Upper lobe of left lung (tissue), 6 donors: ENCODE measurements around the gene CTAG1B. TPM values are rescaled to one million over a fixed set of nuclear protein-coding genes. Genes with fewer than 3 reads are reported as not detected.
"Not testable (repeated sequence)": the region's sequence is repeated elsewhere in the genome, so short reads cannot be mapped to it uniquely, and the experiment has no call there.

ENCODE experiments used
- ATAC-seq, 2 donors: fragments of 200-7000 bp; cut with Tn5 transposase; one replicate each; pipeline ENCODE4 v1.9.1; 2022; ENCODE audit warnings: mild to moderate bottlenecking in 2 of 2, moderate library complexity in 2 of 2; ENCODE audit not compliant: low FRiP score in 2 of 2
- DNase-seq, 2 donors: peaks; one replicate each; pipeline ENCODE4 v3.0.0-alpha.2; 2019 to 2020
- H3K27ac ChIP-seq, 4 donors: fragments of 200-600 bp; sonication (generic); one replicate each; pipeline ENCODE4 v1.5.1; 2016 to 2019
- H3K27me3 ChIP-seq, 4 donors: fragments of 200-600 bp; sonication (generic); one replicate each; pipeline ENCODE4 v1.5.1; 2017 to 2019
- H3K36me3 ChIP-seq, 4 donors: fragments of 200-600 bp; sonication (generic); one replicate each; pipeline ENCODE4 v1.5.1; 2016 to 2019
- H3K4me1 ChIP-seq, 4 donors: fragments of 200-600 bp; sonication (generic); one replicate each; pipeline ENCODE4 v1.5.1; 2018 to 2019
- H3K4me3 ChIP-seq, 4 donors: fragments of 200-600 bp; sonication (generic); one replicate each; pipeline ENCODE4 v1.5.1; 2017 to 2019; ENCODE audit warnings: mild to moderate bottlenecking in 2 of 4, moderate library complexity in 1 of 4
- H3K9me3 ChIP-seq, 4 donors: fragments of 200-600 bp; sonication (generic); one replicate each; pipeline ENCODE4 v1.5.1; 2018 to 2019
- EP300 ChIP-seq, 4 donors: sonication (generic); formaldehyde crosslinking; IDR thresholded peaks; one replicate each; pipeline ENCODE4 v1.5.1; 2017; ENCODE audit warnings: antibody characterized with exemption in 4 of 4, control low read depth in 2 of 4
- POLR2A ChIP-seq, 4 donors: fragments of 450-650 bp; IDR thresholded peaks; one replicate each; pipeline ENCODE4 v1.5.1; 2016 to 2017; ENCODE audit warnings: antibody characterized with exemption in 4 of 4, mild to moderate bottlenecking in 2 of 4
- POLR2AphosphoS5 ChIP-seq, 2 donors: sonication (generic); formaldehyde crosslinking; IDR thresholded peaks; one replicate each; pipeline ENCODE4 v1.5.1; 2017; ENCODE audit warnings: antibody characterized with exemption in 2 of 2
- WGBS, 2 donors: methylation state at CpG; one replicate each; pipeline ENCODE4 v1.1.5; 2017 to 2018; 5-methylcytosine and 5-hydroxymethylcytosine counted together
- total RNA-seq, 6 donors: library from RNA; depleted of rRNA in 4 of 6; stranded (reverse); fragments of >200 nt in 4 of 6; gene quantifications; one replicate each; pipeline versions ENCODE4 v1.1.0 to v1.2.1, GENCODE V29; 2016 to 2021
- TF ChIP-seq, protein P1 (sequence below), 6 experiments: fragments of 450-650 bp in 4 of 6; fragments of 200-600 bp in 2 of 6; sonication (generic) in 2 of 6; IDR thresholded peaks; one replicate each; pipeline ENCODE4 v1.5.1; 2016 to 2019; ENCODE audit warnings: antibody characterized with exemption in 6 of 6
- donor health status: DM: no; HTN: no; CAD: no; lungs with moderate emphysema.
- donor health status: DM: no; HTN: yes; CAD: no; lungs with severe emphysema.

Gene CTAG1B
- total RNA-seq, 6 donors from 2014 or later: not detected

GRCh38 chrX:154649503-154650220, 30.6 kb upstream of the CTAG1B start:
- H3K4me1 ChIP-seq: no peaks in the 10 kb centered on the region
- H3K9me3 ChIP-seq: no peaks in the 10 kb centered on the region
- no peak overlapping the region for H3K27ac ChIP-seq
- H3K27me3 ChIP-seq: no peaks in the 10 kb centered on the region
- ATAC-seq: no peak
- no peak for DNase-seq
- no peaks in the 10 kb centered on the region for H3K36me3 ChIP-seq
- TF ChIP-seq, protein P1, sequence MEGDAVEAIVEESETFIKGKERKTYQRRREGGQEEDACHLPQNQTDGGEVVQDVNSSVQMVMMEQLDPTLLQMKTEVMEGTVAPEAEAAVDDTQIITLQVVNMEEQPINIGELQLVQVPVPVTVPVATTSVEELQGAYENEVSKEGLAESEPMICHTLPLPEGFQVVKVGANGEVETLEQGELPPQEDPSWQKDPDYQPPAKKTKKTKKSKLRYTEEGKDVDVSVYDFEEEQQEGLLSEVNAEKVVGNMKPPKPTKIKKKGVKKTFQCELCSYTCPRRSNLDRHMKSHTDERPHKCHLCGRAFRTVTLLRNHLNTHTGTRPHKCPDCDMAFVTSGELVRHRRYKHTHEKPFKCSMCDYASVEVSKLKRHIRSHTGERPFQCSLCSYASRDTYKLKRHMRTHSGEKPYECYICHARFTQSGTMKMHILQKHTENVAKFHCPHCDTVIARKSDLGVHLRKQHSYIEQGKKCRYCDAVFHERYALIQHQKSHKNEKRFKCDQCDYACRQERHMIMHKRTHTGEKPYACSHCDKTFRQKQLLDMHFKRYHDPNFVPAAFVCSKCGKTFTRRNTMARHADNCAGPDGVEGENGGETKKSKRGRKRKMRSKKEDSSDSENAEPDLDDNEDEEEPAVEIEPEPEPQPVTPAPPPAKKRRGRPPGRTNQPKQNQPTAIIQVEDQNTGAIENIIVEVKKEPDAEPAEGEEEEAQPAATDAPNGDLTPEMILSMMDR (IDR thresholded peaks at IDR 0.05): no peak
- no peak for TF ChIP-seq POLR2A (IDR thresholded peaks at IDR 0.05)
- TF ChIP-seq EP300 (IDR thresholded peaks at IDR 0.05): no peak
- no peak for TF ChIP-seq POLR2AphosphoS5 (IDR thresholded peaks at IDR 0.05)
- 75% methylated on average over 23 of the region's 23 CpGs; no CpG with 5 or more reads in 1 of the 2 donors for WGBS, 2 donors
- no peak overlapping the region for H3K4me3 ChIP-seq

DNA sequence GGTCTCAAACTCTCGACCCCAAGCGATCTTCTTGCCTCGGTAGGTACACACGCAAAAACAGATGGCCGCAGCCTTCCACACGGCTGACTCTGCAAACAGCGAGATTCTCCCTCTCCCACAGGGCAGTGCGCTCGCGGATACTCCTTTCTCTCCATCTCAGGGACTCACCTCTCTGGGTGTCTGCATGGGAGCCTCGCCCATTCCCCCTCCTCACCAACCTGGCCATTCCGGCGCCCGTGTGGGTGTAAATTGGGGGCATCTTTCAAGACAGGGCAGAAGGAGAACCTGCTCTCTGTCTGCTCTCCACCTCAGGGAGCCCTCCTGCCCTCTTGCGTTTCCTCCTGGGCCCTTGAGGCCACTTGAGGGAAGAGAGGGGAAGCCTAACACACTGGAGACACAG, 29.8 kb upstream of the CTAG1B start:
- no peak for DNase-seq
- whole genome bisulfite sequencing, 2 donors: 82% methylated on average over 15 of the region's 15 CpGs
- H3K27me3 ChIP-seq: no peaks in the 10 kb centered on the region

DNA sequence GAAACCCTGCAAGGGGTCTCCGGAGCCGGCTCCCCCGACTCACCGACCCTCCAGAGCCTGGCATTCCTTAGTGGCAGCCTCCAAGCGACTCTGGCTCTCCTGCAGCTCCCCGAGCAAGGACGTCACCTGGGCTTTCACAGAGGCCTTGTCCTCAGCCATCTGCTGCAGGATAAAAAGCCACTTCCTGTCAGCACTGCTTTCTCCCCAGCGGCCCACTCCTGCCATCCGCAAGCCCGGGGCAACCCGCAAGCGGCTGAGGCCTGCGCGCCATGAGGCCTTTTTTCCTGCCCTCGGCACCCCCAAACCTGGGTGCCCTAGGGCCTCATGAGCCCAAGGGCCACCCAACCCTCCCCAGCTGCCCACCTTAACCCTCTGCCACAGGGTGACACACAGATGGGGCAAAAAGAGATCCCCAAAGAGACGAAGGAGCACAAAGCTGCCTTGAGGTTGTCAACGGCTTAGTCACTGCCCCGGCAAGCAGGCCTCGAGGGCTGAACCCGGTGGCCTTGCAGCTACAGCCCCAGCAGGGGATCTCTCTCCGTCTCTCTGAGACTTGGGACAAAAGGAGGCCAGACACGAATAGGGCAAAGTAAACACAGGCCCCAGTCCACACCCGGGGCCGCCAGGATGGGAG, 26.8 kb upstream of the CTAG1B start:
- ATAC-seq: not testable (repeated sequence)

More for the DNA sequence above, 29.8 kb upstream of the CTAG1B start:
- no peak overlapping the region for H3K4me3 ChIP-seq
- no peak overlapping the region for H3K27ac ChIP-seq
- H3K9me3 ChIP-seq: no peaks in the 10 kb centered on the region
- H3K36me3 ChIP-seq: no peaks in the 10 kb centered on the region
- no peak for ATAC-seq
- H3K4me1 ChIP-seq: no peaks in the 10 kb centered on the region
- TF ChIP-seq POLR2A (IDR thresholded peaks at IDR 0.05) (no peak), POLR2AphosphoS5 (IDR thresholded peaks at IDR 0.05) (no peak), EP300 (IDR thresholded peaks at IDR 0.05) (no peak)
- TF ChIP-seq, protein P1 (IDR thresholded peaks at IDR 0.05): no peak

GRCh38 chrX:154643708-154644107, 24.6 kb upstream of the CTAG1B start:
- not testable (repeated sequence) for H3K4me1 ChIP-seq, H3K9me3 ChIP-seq, H3K27me3 ChIP-seq, H3K27ac ChIP-seq, DNase-seq, ATAC-seq, H3K36me3 ChIP-seq, H3K4me3 ChIP-seq
- no CpG with 5 or more reads among the region's 31 CpGs for WGBS, 2 donors

More for the DNA sequence above, 26.8 kb upstream of the CTAG1B start:
- not testable (repeated sequence) for H3K9me3 ChIP-seq, H3K4me3 ChIP-seq, DNase-seq, H3K4me1 ChIP-seq, H3K36me3 ChIP-seq, H3K27me3 ChIP-seq, H3K27ac ChIP-seq
- no CpG with 5 or more reads among the region's 24 CpGs for WGBS, 2 donors

GRCh38 chrX:154641740-154642139, 22.7 kb upstream of the CTAG1B start:
- no CpG with 5 or more reads among the region's 10 CpGs for WGBS, 2 donors
- peak in 1 of 2 donors; percentile 58 for ATAC-seq
- not testable (repeated sequence) for H3K4me1 ChIP-seq, H3K4me3 ChIP-seq, H3K9me3 ChIP-seq, DNase-seq, H3K36me3 ChIP-seq, H3K27me3 ChIP-seq, H3K27ac ChIP-seq

- H3K9me3 ChIP-seq, H3K4me1 ChIP-seq, H3K27me3 ChIP-seq, ATAC-seq, DNase-seq, H3K4me3 ChIP-seq, H3K27ac ChIP-seq, H3K36me3 ChIP-seq: not testable (repeated sequence)
- WGBS, 2 donors: no CpG with 5 or more reads among the region's 11 CpGs
Observed at GRCh38 chrX:154633661-154634060, 14.6 kb upstream of the CTAG1B start.

DNA sequence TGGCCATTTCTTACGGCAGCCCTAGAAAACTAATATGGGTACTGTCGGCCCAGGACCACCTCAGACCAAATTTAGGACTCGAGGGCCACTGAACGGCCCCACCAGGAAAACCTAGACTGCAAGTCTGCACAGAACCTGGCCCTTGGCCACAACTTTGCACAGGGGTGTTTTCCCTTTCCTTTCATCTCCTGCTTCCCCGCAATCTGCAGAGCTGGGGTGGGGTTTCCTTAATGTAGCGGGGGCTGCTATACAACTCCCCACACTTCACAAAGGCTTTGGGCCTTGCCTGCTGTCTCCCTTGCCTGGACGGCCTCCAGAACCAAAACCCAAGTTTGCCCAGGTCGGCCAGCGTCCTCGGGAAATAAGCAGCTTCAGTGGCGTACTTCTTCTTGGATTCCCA, 11.9 kb upstream of the CTAG1B start:
- not testable (repeated sequence) for H3K4me1 ChIP-seq, H3K27me3 ChIP-seq, H3K27ac ChIP-seq, H3K4me3 ChIP-seq, DNase-seq, H3K9me3 ChIP-seq, H3K36me3 ChIP-seq, ATAC-seq
- no CpG with 5 or more reads among the region's 11 CpGs for WGBS, 2 donors

DNA sequence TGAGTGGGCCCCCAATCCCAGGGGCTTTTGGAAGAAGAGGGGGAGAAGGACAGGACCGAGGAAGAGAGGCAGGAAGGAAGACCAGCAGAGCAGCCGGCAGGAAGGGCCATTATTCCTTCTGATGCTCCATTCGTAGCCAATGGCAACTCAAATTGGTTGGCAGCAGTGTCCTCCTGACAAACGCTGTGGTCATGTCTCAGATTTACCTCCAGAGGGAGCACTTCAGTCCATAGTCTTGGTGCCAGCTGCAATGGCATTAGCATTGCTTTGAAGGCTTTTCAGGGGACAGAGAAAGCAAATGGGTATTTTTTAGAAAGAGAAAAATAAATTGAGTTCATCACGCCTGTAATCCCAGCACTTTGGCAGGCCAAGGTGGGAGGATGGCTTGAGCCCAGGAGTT, 9.9 kb upstream of the CTAG1B start:
- H3K4me1 ChIP-seq, H3K4me3 ChIP-seq, H3K36me3 ChIP-seq, H3K27me3 ChIP-seq, DNase-seq, H3K27ac ChIP-seq, H3K9me3 ChIP-seq: not testable (repeated sequence)
- WGBS, 2 donors: no CpG with 5 or more reads among the region's 5 CpGs
- peak in 1 of 2 donors; percentile 71 for ATAC-seq

- 29% methylated on average over 4 of the region's 11 CpGs; no CpG with 5 or more reads in 1 of the 2 donors for WGBS, 2 donors
- not testable (repeated sequence) for H3K27ac ChIP-seq, H3K27me3 ChIP-seq, H3K9me3 ChIP-seq, DNase-seq, H3K4me3 ChIP-seq, H3K4me1 ChIP-seq, H3K36me3 ChIP-seq
- peak in 1 of 2 donors; percentile 63 for ATAC-seq
Observed at GRCh38 chrX:154620767-154621414, 1.8 kb upstream of the CTAG1B start.

- not testable (repeated sequence) for DNase-seq, H3K36me3 ChIP-seq, H3K4me1 ChIP-seq, H3K27me3 ChIP-seq, H3K27ac ChIP-seq, ATAC-seq, H3K9me3 ChIP-seq, H3K4me3 ChIP-seq
- WGBS, 2 donors: 9 to 31% methylated on average over 6 to 8 of the region's 12 CpGs
Observed at GRCh38 chrX:154613586-154613985, 5.5 kb downstream of the CTAG1B start.
